GM11168 (cell line): Measurements from ENCODE around the gene ANAPC2.

Experiments used
- in situ Hi-C: fragments of 300-500 bp; cut with MboI; formaldehyde crosslinking; loops from one replicate; pipeline ENCODE4 v1.12.0; 2022; ENCODE audit warnings: low sequenced_read_pairs; ENCODE audit not compliant: unreplicated experiment

Gene ANAPC2

DNA sequence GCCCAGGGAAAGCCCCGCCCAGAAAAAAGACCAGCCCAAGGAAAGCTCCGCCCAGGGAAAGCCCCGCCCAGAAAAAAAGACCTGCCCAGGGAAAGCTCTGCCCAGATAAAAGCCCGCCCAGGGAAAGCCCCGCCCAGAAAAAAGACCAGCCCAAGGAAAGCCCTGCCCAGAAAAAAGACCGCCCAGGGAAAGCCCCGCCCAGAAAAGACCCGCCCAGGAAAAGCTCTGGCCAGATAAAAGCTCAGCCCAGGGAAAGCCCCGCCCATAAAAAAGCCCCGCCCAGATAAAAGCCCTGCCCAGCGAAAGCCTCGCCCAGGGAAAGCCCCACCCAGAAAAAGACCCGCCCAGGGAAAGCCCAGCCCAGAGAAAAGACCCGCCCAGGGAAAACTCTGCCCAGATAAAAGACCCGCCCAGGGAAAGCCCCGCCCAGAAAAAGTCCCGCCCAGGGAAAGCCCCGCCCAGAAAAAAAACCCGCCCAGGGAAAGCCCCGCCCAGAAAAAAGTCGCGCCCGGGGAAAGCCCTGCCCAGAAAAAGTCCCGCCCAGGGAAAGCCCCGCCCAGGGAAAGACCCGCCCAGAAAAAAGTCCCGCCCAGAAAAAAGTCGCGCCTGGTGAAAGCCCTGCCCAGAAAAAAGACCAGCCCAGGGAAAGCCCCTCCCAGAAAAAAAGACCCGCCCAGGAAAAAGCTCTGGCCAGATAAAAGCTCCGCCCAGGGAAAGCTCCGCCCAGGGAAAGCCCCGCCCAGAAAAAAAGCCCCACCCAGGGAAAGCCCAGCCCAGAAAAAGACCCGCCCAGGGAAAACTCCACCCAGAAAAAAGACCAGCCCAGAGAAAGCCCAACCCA is 37.5 kb downstream of the ANAPC2 start:
- in situ Hi-C loops: no loop called here

DNA sequence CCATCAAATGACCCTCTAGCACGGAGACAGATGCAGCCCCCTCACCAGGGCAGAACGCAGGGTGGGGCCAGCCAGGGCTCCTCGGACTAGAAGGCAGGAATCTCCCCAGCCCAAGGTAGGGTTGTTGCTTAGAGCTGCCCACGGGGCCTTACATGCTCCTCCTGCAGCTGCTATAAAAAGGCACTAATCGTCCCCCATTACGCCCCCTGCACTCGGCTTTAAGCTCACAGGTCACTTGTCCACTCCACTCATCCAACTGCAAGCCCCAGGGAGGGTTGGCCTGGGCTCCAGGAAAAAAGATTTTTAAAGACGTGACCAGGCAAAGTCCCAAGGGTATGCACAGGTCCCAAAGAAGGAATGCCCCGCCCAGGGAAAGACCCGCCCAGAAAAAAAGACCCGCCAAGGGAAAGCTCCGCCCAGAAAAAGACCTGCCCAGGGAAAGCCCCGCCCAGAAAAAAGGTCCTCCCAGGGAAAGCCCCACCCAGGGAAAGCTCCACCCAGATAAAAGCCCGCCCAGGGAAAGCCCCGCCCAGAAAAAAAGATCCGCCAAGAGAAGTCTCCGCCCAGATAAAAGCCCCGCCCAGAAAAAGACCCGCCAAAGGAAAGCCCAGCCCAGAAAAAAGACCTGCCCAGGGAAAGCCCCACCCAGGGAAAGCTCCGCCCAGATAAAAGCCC is 38.3 kb downstream of the ANAPC2 start:
- in situ Hi-C loops: no loop called here

DNA sequence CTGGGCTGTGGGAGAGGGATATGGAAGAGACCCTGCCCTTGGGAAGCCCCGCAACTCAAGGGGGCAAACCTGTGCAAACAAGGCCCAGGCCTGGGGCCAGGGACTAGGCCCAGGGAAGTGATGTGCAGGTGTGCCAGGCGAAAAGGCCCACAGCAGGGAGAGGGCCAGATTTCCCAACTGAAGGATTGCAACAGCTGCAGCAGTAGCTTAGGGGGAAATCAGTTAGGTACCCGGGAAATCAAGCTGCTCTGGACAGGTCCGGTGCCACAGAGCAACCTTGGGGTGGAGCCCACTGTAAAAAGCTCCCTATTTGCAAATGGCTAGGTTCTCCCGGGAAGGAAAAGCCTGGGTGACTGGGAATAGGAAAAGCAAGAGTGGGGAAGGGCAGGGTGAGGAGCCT is 39.0 kb downstream of the ANAPC2 start:
- in situ Hi-C loops: no loop called here

DNA sequence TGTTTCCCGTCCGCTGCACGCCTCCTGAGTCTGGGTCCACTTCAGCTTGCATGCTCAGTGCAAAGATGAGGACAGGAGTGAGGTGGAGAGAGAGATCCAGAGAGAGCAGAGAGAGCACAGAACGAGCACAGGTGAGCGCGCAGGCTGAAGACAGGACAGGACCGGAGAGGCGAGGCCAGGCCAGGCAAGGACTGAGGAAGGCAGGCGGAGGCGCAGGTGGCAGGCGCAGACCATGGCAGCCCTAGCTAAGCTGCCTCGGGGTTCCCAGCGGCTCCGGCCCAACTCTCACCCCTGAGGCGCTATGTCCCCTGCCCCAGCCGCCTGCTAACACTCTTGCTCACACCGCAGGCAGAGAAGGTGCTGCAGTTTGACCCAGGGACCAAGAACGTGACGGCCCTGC is 39.7 kb downstream of the ANAPC2 start:
- in situ Hi-C loops: no loop called here

DNA sequence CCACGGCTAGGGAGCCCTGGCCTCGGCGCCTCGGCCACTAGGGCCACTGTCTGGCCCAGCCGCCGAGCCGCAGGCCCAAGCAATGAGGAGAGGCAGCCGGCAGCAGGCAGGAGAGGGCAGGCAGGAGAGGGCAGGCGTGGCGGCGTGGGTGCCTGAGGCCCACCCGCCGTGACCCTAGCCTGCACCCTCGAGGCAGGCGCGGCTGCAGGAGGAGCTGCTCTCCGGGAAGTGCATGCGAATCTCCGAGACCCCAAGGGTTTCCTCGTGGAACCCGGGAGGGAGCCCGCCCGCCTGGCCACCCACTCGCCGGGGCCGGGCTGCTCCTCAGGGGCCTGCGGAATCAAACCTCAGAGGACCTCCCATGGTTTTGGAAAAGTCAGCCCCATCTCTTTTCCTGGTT is 40.1 kb downstream of the ANAPC2 start:
- in situ Hi-C loops: no loop called here

DNA sequence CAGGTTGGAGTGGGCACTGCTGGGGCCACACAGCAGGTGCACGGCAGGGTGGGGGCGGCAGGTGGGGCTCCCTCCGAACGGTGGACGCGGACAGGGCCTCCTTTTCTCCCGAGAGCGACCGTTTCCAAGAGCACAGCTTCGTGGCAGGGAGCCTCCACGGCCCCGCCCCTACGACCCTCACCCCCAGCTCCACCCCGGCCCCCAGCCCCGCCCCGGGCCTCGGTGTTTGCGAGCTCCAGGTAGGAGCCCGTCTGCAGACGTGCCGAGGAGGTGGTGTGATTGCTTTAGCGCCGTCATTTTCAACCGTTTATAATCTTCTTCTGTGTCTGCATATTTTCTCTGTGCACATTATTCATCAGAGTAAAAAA is 40.6 kb downstream of the ANAPC2 start:
- in situ Hi-C loops: no loop called here

DNA sequence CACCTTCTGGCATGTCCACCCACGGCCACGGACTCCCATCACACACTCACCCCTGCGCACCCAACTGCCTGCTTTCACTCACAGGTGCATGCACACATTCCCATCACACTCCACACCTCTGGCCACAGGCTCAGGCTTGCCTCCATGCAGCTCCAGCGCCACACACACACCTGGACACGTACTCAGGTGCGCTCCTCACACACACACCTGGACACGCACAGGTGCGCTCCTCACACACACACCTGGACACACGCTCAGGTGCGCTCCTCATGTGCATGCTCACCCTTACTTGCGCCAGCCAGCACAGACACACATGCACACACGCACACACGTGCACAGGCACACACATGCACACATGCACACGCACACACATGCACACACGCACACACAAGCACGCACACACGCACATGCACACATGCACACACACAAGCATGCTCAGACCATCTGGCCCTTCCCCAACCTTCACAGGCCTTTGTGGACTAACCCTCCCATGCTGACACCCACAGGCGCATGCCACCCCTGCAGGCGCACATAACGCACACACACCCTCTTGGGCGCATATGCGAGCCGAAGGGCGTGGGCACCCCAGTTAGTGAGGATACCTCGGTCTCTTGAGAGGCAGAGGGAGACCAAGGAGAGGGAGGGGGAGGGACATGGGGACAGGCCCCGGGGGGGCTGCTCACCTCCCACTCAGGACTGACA is 41.1 kb downstream of the ANAPC2 start:
- in situ Hi-C loops: no loop called here

DNA sequence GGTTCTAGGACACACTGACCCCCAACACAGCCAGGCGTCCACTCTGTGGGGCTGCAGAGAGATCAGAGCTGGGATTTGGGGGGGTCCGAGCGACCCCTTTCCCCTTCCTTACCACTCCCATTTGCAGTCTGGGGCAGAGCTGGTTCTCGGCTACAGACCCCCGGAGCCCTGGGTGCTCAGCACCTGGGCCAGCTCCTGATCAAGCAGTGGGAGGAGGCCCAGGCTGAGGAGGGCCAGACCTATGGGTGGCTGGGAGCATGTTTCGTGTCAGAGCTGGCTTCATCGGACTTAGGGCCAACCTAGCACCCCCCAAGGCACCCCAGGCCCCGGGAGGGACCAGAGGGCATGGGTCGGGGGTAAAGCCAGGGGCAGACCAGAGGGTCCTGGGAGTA is 41.8 kb downstream of the ANAPC2 start:
- in situ Hi-C loops: no loop called here

DNA sequence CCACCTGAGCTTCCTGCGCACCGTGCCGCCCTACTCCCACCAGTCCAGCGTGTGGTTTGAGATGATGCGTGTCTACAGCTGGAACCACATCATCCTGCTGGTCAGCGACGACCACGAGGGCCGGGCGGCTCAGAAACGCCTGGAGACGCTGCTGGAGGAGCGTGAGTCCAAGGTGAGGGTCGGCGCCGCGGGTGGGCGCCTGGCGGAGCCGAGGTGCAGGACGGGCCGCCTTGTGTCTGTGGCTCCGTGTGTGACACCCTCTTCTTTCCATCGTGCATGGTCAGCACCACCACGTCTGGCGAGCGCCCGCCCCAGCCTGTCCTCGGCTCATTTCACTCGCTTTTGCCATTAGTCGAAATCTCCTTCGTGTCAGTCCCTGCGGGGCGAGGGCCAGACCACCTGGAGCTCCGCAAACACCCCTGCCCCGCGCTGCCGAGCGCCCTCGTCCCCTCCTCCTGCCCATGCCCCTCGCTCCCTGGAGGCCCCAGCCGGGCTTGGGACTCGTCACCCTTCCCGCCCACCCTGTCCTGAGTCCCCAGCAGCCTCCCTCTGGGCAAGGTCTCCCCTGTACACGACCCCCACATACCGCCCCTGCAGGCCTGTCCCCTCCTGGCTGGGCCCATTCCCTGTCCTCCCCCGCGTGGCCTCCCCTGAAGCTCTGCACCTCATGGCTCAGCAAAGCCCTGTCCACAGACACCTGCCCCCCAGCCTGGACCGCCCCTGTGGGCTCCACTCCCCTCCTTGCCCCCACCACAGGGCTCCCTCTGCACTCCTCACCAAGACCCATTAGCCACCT is 42.4 kb downstream of the ANAPC2 start:
- in situ Hi-C loops: no loop called here

DNA sequence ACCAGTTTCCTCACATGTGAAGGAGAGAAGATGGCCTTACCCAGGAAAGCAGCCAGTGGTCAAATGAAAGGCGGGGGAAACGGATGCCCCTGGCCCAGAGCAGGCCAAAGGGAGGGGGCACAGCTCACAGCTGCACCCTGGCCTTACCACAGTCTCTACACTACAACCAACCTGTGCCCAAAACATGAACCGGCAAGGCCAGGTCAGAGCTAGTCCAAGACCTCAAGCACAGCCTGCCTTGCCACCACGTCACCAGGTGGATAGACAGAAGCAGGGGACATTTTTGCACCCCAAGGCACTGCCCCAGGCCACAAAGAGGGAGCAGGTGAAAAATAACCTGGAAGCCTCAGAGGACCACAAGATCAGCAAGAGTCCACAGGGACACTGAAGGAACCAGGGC is 44.9 kb downstream of the ANAPC2 start:
- in situ Hi-C loops: no loop called here

DNA sequence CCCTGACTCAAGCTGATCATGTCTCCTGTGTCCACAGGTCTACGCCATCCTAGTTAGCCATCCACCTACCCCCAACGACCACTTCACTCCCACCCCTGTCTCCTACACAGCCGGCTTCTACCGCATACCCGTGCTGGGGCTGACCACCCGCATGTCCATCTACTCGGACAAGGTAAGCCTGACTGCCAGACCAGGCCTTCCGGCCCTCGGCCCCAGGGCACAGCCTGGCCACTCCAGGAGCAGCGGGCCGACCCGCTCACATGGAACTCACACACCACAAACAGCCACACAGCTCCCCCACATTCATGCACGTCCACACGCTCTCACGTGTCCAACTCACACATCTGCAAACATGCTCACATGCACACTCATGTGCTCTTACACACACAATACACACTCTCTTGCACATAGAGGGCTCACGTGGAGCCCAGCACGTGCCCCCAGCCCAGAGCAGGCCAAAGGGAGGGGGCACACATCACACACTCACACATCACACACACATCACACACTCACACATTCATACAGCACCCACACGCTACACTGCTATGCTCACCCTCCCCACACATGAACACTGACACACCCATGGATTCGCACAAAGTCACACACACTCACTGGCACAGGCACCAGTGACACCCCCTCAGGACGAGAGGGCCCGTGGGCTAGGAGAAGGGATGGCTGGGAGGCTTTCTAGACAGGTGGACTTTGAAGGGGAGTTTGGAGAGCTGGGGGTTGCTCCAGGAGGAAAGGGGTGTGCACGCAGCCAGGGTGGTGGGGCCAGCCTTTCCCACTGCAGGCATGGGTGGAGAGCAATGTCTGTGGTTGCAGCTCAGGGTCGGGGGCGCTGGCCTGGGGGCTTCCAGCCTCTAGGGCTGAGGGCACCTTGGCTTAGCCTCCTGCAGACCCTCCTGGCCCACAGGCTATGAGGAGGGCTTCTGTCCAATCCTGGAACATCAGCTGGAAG is 46.1 kb downstream of the ANAPC2 start:
- in situ Hi-C loops: no loop called here

DNA sequence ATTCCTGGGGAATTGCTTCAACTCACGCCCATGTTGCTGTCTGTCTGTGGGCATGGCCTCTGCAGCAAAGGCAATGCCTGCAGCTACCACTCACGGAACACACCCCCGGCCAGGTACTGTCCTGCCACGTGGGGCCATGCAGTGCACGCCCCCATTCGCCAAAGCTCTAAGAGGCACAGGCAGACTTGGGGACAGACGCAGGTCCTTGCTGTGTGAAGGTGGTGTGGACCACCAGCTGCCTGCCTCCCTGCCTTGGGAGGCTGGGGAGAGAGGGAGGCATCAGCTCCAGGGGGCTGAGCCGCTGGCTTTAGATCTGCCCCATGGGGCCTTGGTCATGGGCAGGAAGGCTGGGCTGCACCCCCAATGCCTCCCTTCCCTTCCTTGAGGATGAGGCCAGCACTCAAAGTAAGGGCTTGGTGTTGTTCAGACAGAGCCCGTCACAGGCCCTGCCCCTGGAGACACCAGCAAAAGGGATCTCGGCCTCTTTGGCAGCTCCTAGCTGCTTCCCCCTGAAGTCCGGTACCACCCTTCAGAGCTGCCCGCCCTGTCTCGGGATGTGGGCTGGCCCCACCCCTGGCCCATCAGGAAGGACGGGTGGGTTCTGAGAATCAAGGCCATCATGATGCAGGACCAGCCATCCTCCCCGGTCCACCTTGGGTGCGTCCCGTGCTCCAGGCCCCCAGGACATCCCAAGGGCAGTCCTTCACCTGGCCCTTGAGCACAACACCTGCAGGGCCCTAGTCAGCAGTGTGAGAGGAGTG is 47.1 kb downstream of the ANAPC2 start:
- in situ Hi-C loops: no loop called here

DNA sequence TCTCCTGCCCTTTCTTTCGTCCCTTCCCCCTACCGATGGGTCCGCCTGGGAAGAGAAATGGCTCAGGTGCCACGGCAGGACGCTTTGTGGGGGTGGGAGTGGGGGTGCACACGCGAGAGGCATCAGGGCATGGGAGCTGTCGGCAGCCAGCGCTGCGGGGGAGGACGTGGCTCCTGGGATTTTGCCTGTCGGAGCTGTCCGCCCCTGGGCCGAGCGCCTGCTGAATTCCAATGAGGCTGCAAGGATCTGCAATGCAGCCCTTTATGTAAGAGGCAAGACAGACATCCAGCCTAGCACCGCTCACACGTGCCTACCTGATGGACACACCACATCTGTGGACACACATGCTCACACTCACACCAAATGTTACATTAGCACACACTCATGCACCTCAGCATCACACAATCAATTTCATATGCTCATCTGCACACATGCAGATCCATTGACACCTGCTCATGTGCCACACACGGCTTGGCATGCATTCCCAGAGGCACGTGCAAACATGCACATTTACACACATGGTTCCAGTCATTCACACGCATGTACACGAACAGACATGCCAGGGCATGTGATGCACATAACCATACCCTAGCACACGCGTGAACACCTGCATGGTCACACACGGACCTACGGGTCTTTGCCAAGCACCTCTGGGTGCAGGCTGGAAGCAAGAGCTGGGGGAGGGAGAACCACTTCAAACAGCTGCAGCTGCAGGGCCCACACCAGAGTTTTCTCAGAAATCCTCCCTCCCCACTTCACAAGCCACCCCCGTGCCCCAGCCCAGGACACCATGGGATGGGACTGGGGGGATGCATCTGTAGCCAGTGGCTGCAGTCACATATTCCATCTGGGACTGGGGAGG is 48.0 kb downstream of the ANAPC2 start:
- in situ Hi-C loops: no loop called here

DNA sequence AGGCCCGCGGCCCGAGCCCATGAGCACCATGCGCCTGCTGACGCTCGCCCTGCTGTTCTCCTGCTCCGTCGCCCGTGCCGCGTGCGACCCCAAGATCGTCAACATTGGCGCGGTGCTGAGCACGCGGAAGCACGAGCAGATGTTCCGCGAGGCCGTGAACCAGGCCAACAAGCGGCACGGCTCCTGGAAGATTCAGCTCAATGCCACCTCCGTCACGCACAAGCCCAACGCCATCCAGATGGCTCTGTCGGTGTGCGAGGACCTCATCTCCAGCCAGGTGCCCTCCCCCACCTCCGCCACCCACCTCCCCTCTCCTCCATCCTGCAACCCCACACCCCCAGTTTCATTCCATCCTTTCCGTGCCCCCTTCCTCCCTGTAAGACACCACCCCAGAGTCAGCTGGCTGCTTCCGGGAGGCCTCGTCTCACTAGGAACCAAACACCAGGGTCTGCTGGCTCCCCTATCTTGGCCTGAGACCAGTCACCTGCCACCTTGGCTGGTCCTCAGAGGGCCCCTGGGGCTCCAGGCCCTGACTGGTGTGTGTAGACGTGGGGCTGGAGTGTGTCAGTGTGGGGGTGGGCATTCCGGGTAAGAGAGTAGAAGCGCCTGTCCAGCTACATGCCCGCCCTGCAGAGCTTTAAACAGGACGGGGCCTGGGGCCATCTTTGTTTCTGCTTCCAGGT is 48.8 kb downstream of the ANAPC2 start:
- in situ Hi-C loops: no loop called here

DNA sequence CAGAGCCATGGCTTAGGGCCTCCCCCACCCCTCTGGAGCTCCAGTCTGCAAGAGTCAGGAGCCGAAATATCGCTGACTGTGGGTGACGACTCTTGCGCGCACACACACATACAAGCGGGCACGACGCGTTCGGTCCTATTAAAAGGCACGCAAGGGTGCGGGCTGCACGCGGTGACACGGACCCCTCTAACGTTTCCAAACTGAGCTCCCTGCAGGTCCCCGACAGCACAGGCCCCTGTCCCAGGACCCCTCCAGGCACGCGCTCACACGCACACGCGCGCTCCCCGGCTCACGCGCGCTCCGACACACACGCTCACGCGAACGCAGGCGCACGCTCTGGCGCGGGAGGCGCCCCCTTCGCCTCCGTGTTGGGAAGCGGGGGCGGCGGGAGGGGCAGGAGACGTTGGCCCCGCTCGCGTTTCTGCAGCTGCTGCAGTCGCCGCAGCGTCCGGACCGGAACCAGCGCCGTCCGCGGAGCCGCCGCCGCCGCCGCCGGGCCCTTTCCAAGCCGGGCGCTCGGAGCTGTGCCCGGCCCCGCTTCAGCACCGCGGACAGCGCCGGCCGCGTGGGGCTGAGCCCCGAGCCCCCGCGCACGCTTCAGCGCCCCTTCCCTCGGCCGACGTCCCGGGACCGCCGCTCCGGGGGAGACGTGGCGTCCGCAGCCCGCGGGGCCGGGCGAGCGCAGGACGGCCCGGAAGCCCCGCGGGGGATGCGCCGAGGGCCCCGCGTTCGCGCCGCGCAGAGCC is 49.5 kb downstream of the ANAPC2 start, which contains the start of gene GRIN1:
Gene GRIN1, plus strand, starts transcription at position 433 of the 746 bp plus-strand sequence. CDS start 333 bp downstream, outside the sequence.
- in situ Hi-C loops: no loop called here

DNA sequence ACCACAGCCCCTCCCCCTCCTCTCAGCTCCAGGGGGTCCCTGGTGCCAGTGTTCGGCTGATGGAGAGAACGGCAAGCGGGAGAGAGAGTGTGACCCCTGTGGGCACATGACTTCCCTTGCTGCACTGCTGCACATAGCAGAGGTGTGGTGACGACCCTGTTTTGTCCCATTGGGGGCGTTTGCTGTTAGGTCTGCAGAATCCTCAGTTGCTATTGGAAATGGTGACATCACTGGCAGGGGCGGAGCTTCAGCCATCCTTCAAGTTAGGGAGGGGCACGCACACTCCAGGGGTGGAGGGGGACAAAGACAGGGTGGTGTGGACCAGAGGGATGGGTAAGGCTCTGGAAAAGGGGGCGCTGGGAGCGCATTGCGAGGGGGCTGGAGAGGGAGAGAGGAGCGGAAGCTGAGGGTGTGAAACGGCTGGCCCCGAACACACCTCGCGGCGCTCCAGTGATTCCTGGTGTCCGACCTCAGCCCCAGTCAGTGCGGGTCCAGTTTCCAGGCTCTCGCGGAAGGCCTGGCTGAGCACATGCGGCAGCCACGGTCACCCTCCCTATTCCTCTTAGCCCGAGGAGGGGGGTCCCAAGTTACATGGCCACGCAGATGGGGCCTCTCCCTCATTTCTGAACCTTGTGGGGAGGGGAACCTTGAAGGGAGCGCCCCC is 50.2 kb downstream of the ANAPC2 start:
- in situ Hi-C loops: no loop called here
